Esophagus muscularis mucosa (tissue), 4 donors: ENCODE results near the gene ARID5B. TPM values are rescaled to one million over a fixed set of nuclear protein-coding genes. Genes with fewer than 3 reads are reported as not detected.

Experiments used
- DNase-seq: peaks from one replicate; pipeline ENCODE4 v3.0.0-alpha.2; 2017; ENCODE audit errors: extremely low spot score
- H3K27ac ChIP-seq, 4 donors: fragments of 200-600 bp; sonication (generic); replicated peaks in 1 of 4; 1 replicate in 3 of 4; 2 replicates in 1 of 4; pipeline ENCODE4 v1.5.1; 2016 to 2019; ENCODE audit warnings: mild to moderate bottlenecking in 1 of 4
- H3K27me3 ChIP-seq, 4 donors: fragments of 200-600 bp; sonication (generic); one replicate each; pipeline versions ENCODE4 v1.5.1 to v1.6.0; 2016 to 2019
- H3K36me3 ChIP-seq, 4 donors: fragments of 200-600 bp; sonication (generic); one replicate each; pipeline ENCODE4 v1.5.1; 2016 to 2019
- H3K4me1 ChIP-seq, 4 donors: fragments of 200-600 bp; sonication (generic); one replicate each; pipeline ENCODE4 v1.5.1; 2016 to 2019
- H3K4me3 ChIP-seq, 4 donors: fragments of 200-600 bp; sonication (generic); 1 replicate in 2 of 4; 2 replicates in 2 of 4; pipeline ENCODE4 v1.5.1; 2016 to 2019; ENCODE audit warnings: mild to moderate bottlenecking in 4 of 4, moderate library complexity in 1 of 4
- H3K9me3 ChIP-seq, 4 donors: fragments of 200-600 bp; sonication (generic); 1 replicate in 3 of 4; 2 replicates in 1 of 4; pipeline ENCODE4 v1.5.1; 2016 to 2019
- EP300 ChIP-seq: sonication (generic); formaldehyde crosslinking; IDR thresholded peaks from one replicate; pipeline ENCODE4 v1.6.1; 2017; ENCODE audit warnings: antibody characterized with exemption
- POLR2A ChIP-seq: fragments of 450-650 bp; IDR thresholded peaks from one replicate; pipeline ENCODE4 v1.6.1; 2017; ENCODE audit warnings: antibody characterized with exemption, moderate library complexity, mild to moderate bottlenecking, low read depth
- POLR2AphosphoS5 ChIP-seq, 2 donors: sonication (generic); formaldehyde crosslinking; IDR thresholded peaks; one replicate each; pipeline ENCODE4 v1.6.1; 2017; ENCODE audit warnings: antibody characterized with exemption in 2 of 2
- WGBS: methylation state at CpG from one replicate; pipeline ENCODE4 v1.1.5; 2018; 5-methylcytosine and 5-hydroxymethylcytosine counted together
- intact Hi-C: fragments of 100-400 bp; cut with DNase I; formaldehyde crosslinking; loops from one replicate; pipeline ENCODE4 v1.15.1; 2023
- total RNA-seq, 4 donors: library from RNA; depleted of rRNA; stranded (reverse); fragments of >200 nt; gene quantifications; one replicate each; pipeline versions ENCODE4 v1.1.0 to v1.2.1, GENCODE V29; 2016
- TF ChIP-seq, protein P1 (sequence below), 3 experiments: fragments of 200-600 bp in 2 of 3; fragments of 450-650 bp in 1 of 3; sonication (generic) in 2 of 3; IDR thresholded peaks; one replicate each; pipeline ENCODE4 v1.5.1; 2017 to 2019; ENCODE audit warnings: antibody characterized with exemption in 3 of 3, mild to moderate bottlenecking in 2 of 3, moderate library complexity in 1 of 3

ARID5B gene
- total RNA-seq, 4 donors from 2014 or later, result 33.6 to 150 (median 64.9) TPM

DNA sequence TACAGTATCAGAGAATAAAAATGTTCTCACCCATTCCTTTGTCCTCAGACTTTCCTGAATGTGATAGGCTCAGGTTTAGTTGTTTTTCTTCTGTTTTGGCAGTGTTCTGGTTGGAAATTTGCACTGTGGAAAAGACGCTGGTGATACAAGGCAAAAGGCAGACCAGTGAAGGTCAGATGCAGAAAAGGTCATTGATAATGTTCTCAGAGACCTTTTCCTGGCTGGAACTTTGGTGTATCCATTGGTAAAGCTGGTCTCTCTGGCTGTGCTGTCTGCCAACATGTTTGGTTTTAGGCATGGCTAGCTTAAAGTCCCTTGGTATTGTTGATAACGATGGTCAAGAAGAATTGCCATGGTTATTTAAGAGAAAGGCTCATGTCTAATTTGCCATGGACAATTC, 11.5 kb downstream of the ARID5B start:
- WGBS, result 93% methylated on average over 2 of the region's 2 CpGs
- no peak for DNase-seq
- intact Hi-C loops, result no loop called here

DNA sequence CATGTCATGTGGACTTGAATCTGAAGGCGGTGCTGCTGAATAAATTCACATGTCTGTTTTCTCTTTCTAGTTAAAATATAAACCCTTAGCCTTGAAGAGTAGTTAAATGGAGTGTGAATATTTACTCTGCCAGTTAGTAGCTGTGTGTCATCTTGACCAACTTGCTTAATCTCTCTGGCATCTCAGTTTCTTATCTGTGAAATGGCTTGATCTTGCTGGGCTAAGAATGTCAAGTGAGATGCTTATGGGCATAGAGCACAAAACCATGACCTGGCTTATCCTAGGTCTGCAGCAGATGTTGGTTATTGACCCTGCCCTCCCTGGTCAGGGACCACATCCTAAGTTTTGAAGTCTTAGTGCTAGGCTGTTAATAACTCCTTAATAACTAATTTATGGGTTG, 16.6 kb downstream of the ARID5B start:
- H3K36me3 ChIP-seq, result no peaks in the 10 kb centered on the region
- H3K27me3 ChIP-seq, result no peaks in the 10 kb centered on the region
- DNase-seq, result no peak
- no peak overlapping the region for H3K27ac ChIP-seq
- intact Hi-C loops, result no loop called here
- TF ChIP-seq, protein P1, sequence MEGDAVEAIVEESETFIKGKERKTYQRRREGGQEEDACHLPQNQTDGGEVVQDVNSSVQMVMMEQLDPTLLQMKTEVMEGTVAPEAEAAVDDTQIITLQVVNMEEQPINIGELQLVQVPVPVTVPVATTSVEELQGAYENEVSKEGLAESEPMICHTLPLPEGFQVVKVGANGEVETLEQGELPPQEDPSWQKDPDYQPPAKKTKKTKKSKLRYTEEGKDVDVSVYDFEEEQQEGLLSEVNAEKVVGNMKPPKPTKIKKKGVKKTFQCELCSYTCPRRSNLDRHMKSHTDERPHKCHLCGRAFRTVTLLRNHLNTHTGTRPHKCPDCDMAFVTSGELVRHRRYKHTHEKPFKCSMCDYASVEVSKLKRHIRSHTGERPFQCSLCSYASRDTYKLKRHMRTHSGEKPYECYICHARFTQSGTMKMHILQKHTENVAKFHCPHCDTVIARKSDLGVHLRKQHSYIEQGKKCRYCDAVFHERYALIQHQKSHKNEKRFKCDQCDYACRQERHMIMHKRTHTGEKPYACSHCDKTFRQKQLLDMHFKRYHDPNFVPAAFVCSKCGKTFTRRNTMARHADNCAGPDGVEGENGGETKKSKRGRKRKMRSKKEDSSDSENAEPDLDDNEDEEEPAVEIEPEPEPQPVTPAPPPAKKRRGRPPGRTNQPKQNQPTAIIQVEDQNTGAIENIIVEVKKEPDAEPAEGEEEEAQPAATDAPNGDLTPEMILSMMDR (IDR thresholded peaks at IDR 0.05), result no peak
- TF ChIP-seq EP300, result no peak
- no peak for TF ChIP-seq POLR2A
- TF ChIP-seq POLR2AphosphoS5 (IDR thresholded peaks at IDR 0.05), result no peak
- H3K4me1 ChIP-seq, result peaks cover 0 to 10% (median 7%) of the 10 kb centered on the region in 4 donors
- H3K9me3 ChIP-seq, result no peaks in the 10 kb centered on the region
- H3K4me3 ChIP-seq, result no peak overlapping the region
- WGBS, result 93% methylated on average over 1 of the region's 1 CpG

More for the DNA sequence above, 11.5 kb downstream of the ARID5B start:
- Histone ChIP-seq H3K4me3 (no peak overlapping the region), H3K36me3 (no peaks in the 10 kb centered on the region), H3K4me1 (peaks cover 0 to 16% (median 13%) of the 10 kb centered on the region in 4 donors), H3K9me3 (no peaks in the 10 kb centered on the region), H3K27me3 (no peaks in the 10 kb centered on the region), H3K27ac (no peak overlapping the region)
- TF ChIP-seq POLR2A (no peak), POLR2AphosphoS5 (IDR thresholded peaks at IDR 0.05) (no peak), EP300 (no peak)
- TF ChIP-seq, protein P1 (IDR thresholded peaks at IDR 0.05), result no peak

DNA sequence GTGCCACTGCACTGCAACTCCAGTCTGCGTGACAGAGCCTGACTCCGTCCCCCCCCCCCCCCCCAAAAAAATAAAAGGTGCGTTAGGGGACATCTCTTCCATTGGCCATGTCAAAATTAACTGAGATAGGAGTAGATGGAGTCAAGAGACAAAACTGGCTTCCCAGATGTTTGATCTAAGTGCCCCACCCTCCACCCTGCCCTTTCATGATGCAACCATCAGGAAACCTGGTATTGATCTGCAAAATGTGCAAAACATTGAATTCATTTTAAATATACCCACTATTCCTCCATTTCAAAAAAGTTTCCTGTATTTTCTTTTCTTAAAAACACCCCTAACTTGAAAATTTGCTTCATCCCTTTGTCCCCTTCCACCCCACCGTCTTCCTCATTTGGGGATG, 17.5 kb downstream of the ARID5B start:
- WGBS, result 96% methylated on average over 4 of the region's 4 CpGs
- no peaks in the 10 kb centered on the region for H3K9me3 ChIP-seq
- H3K4me1 ChIP-seq, result peaks cover 0 to 19% (median 15%) of the 10 kb centered on the region in 4 donors
- H3K27me3 ChIP-seq, result no peaks in the 10 kb centered on the region
- TF ChIP-seq, protein P1 (IDR thresholded peaks at IDR 0.05), result no peak
- TF ChIP-seq POLR2AphosphoS5 (IDR thresholded peaks at IDR 0.05), result no peak
- TF ChIP-seq EP300, result no peak
- no peak for TF ChIP-seq POLR2A
- no peak for DNase-seq
- no peak overlapping the region for H3K4me3 ChIP-seq
- intact Hi-C loops, result no loop called here
- H3K27ac ChIP-seq, result no peak overlapping the region
- no peaks in the 10 kb centered on the region for H3K36me3 ChIP-seq

DNA sequence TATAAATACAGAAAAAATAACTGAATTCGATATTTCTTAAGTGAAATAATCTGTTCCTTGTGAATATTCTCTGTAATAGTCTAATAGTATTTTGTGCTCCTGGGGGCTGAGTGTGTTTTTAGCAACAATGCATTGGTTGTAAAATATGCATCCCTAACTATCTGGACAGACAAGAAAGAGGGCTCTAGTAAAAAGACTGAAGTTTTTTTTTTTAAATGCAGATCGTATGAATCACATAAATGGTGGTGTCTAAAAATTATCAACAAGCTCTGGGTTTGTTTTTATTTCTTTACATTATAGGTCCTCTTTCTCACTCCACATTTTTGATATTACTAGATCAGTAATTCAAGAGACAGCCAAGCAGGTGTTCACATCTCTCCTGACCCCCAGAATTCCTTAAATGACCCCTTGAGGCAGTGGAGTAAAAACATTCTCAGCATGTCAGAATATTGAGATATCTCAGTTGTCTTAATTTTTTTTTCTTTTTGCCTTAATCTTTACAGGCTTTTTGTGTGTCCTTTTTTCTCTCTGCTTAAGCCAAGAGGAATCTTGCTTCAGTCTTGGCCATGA, 18.2 kb downstream of the ARID5B start:
- intact Hi-C loops, result no loop called here
- 71% methylated on average over 2 of the region's 2 CpGs for WGBS
- Histone ChIP-seq H3K4me3 (no peak overlapping the region), H3K4me1 (peaks cover 0 to 26% (median 22%) of the 10 kb centered on the region in 4 donors), H3K27me3 (no peaks in the 10 kb centered on the region), H3K36me3 (no peaks in the 10 kb centered on the region), H3K27ac (no peak overlapping the region), H3K9me3 (no peaks in the 10 kb centered on the region)
- DNase-seq, result no peak
- TF ChIP-seq EP300 (no peak), POLR2AphosphoS5 (IDR thresholded peaks at IDR 0.05) (no peak), POLR2A (no peak)
- TF ChIP-seq, protein P1 (IDR thresholded peaks at IDR 0.05), result no peak

DNA sequence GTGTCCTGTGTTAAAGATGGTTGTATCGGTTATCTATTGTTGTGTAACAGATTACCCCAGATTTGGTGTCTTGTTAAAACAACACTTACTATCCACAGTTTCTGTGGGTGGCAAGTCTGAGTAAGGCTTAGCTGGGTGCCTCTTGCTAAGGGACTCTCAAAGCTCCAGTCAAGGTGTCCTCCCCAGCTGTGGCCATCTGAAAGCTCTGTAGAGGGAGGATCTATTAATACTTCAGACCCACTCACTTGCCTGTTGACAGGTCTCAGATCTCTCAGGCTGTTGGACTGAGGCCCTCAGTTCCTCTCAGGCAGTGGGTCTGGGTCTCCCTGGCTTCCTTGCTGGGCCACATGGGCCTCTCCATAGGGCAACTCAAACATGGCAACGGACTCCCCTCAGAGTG, 19.6 kb downstream of the ARID5B start:
- H3K4me3 ChIP-seq, result no peak overlapping the region
- no peaks in the 10 kb centered on the region for H3K9me3 ChIP-seq
- no peak overlapping the region for H3K27ac ChIP-seq
- no peaks in the 10 kb centered on the region for H3K27me3 ChIP-seq
- WGBS, result 93% methylated on average over 2 of the region's 2 CpGs
- peaks cover 0 to 39% (median 32%) of the 10 kb centered on the region in 4 donors for H3K4me1 ChIP-seq
- intact Hi-C loops, result no loop called here
- H3K36me3 ChIP-seq, result no peaks in the 10 kb centered on the region
- no peak for DNase-seq
- TF ChIP-seq EP300, result no peak
